WTC11 (cell line): ENCODE measurements around the gene SLC8A2. TPM values are rescaled to one million over a fixed set of nuclear protein-coding genes. Genes with fewer than 3 reads are reported as not detected.

Experiments
- ATAC-seq: fragments of 200-7000 bp; cut with Tn5 transposase; 2 replicates; pipeline ENCODE4 v1.10.0; 2021; ENCODE audit warnings: mild to moderate bottlenecking, moderate library complexity
- CTCF ChIA-PET: fragments of 300-600 bp; sonication (Branson Sonifier 250); formaldehyde crosslinking; loops from one replicate; lab custom pipeline; 2021; ENCODE audit warnings: antibody characterized with exemption; lab: Charles Lee
- POLR2A ChIA-PET: fragments of 350-600 bp; sonication (Branson Sonifier 250); formaldehyde crosslinking; loops from one replicate; lab custom pipeline; 2021; ENCODE audit warnings: antibody characterized with exemption; lab: Charles Lee
- DNase-seq: peaks from one replicate; pipeline ENCODE4 v3.0.0; 2021; ENCODE audit warnings: low spot score
- H3K27ac Mint-ChIP-seq: 2 replicates; pipeline ENCODE4 v1.8.0; 2021; ENCODE audit warnings: mixed read lengths
- H3K27me3 Mint-ChIP-seq: 2 replicates; pipeline ENCODE4 v1.8.0; 2021; ENCODE audit warnings: low read depth, mild to moderate bottlenecking, moderate library complexity, mixed read lengths
- H3K36me3 Mint-ChIP-seq: 2 replicates; pipeline ENCODE4 v1.8.0; 2021; ENCODE audit warnings: mixed read lengths
- H3K4me1 Mint-ChIP-seq: 2 replicates; pipeline ENCODE4 v1.8.0; 2022; ENCODE audit warnings: mixed read lengths
- H3K4me3 Mint-ChIP-seq: 2 replicates; pipeline ENCODE4 v1.8.0; 2021; ENCODE audit warnings: mild to moderate bottlenecking, moderate library complexity, mixed read lengths
- H3K9me3 Mint-ChIP-seq: 2 replicates; pipeline ENCODE4 v1.8.0; 2021; ENCODE audit warnings: mixed read lengths
- CBFB ChIP-seq: sonication (generic); formaldehyde crosslinking; IDR thresholded peaks from 2 replicates; pipeline ENCODE4 v1.8.1; 2022; ENCODE audit warnings: mild to moderate bottlenecking, low read depth, missing genetic modification reagents
- CDX4 ChIP-seq: fragments of 250-450 bp; sonication (Bioruptor Pico); IDR thresholded peaks from 2 replicates; pipeline ENCODE4 v1.9.0; 2021; ENCODE audit warnings: moderate library complexity, mild to moderate bottlenecking, inconsistent platforms, borderline replicate concordance
- CREB1 ChIP-seq: sonication (generic); formaldehyde crosslinking; IDR thresholded peaks from 2 replicates; pipeline ENCODE4 v1.8.0; 2023; ENCODE audit warnings: mild to moderate bottlenecking, missing genetic modification reagents
- ELF4 ChIP-seq: sonication (generic); formaldehyde crosslinking; IDR thresholded peaks from 2 replicates; pipeline ENCODE4 v1.8.1; 2022; ENCODE audit warnings: low read depth, mild to moderate bottlenecking, moderate library complexity, missing genetic modification reagents
- EMX1 ChIP-seq: fragments of 250-450 bp; sonication (Bioruptor Pico); IDR thresholded peaks from 2 replicates; pipeline ENCODE4 v1.8.0; 2021; ENCODE audit warnings: mild to moderate bottlenecking
- FOXJ3 ChIP-seq: sonication (generic); formaldehyde crosslinking; IDR thresholded peaks from 2 replicates; pipeline ENCODE4 v1.9.0; 2021; ENCODE audit warnings: missing genetic modification reagents, mild to moderate bottlenecking, borderline replicate concordance
- FOXK1 ChIP-seq: sonication (generic); formaldehyde crosslinking; IDR thresholded peaks from 2 replicates; pipeline ENCODE4 v1.8.0; 2022; ENCODE audit warnings: mild to moderate bottlenecking, moderate library complexity, missing genetic modification reagents
- IRF2 ChIP-seq: sonication (generic); formaldehyde crosslinking; IDR thresholded peaks from 2 replicates; pipeline ENCODE4 v1.8.0; 2022; ENCODE audit warnings: low read depth, missing genetic modification reagents, borderline replicate concordance
- JUN ChIP-seq: sonication (generic); formaldehyde crosslinking; IDR thresholded peaks from 2 replicates; pipeline ENCODE4 v1.8.0; 2023; ENCODE audit warnings: mild to moderate bottlenecking, missing genetic modification reagents
- OVOL2 ChIP-seq: fragments of 250-450 bp; sonication (Bioruptor Pico); IDR thresholded peaks from 2 replicates; pipeline ENCODE4 v1.9.0; 2021; ENCODE audit warnings: mild to moderate bottlenecking, borderline replicate concordance
- PRRX2 ChIP-seq: fragments of 250-450 bp; sonication (Bioruptor Pico); IDR thresholded peaks from 2 replicates; pipeline ENCODE4 v1.8.0; 2021; ENCODE audit warnings: mild to moderate bottlenecking
- RORB ChIP-seq: fragments of 250-450 bp; sonication (Bioruptor Pico); IDR thresholded peaks from 2 replicates; pipeline ENCODE4 v1.9.0; 2021; ENCODE audit warnings: mild to moderate bottlenecking
- SOX15 ChIP-seq: fragments of 250-450 bp; sonication (Bioruptor Pico); IDR thresholded peaks from 2 replicates; pipeline ENCODE4 v1.9.0; 2021; ENCODE audit warnings: mild to moderate bottlenecking
- SP1 ChIP-seq: sonication (generic); formaldehyde crosslinking; conservative IDR thresholded peaks from 2 replicates; pipeline ENCODE4 v1.8.1; 2022; ENCODE audit warnings: missing genetic modification reagents
- TCF7 ChIP-seq: sonication (generic); formaldehyde crosslinking; IDR thresholded peaks from 2 replicates; pipeline ENCODE4 v1.8.0; 2022; ENCODE audit warnings: mild to moderate bottlenecking, low read depth, missing genetic modification reagents, moderate library complexity
- USF2 ChIP-seq: sonication (generic); formaldehyde crosslinking; IDR thresholded peaks from 2 replicates; pipeline ENCODE4 v1.8.1; 2023; ENCODE audit warnings: mild to moderate bottlenecking, missing genetic modification reagents, moderate library complexity
- ZBTB43 ChIP-seq: sonication (generic); formaldehyde crosslinking; IDR thresholded peaks from 2 replicates; pipeline ENCODE4 v1.8.1; 2023; ENCODE audit warnings: mild to moderate bottlenecking, missing genetic modification reagents
- ZNF121 ChIP-seq: sonication (generic); formaldehyde crosslinking; IDR thresholded peaks from 2 replicates; pipeline ENCODE4 v1.8.0; 2023; ENCODE audit warnings: missing genetic modification reagents
- ZNF138 ChIP-seq: sonication (generic); formaldehyde crosslinking; conservative IDR thresholded peaks from 2 replicates; pipeline ENCODE4 v1.8.1; 2022; ENCODE audit warnings: mild to moderate bottlenecking, moderate library complexity, missing genetic modification reagents
- total RNA-seq: library from RNA; stranded (reverse); gene quantifications from 3 replicates; pipeline ENCODE4 v1.2.3, GENCODE V29; 2021
- TF ChIP-seq, protein P1 (sequence below): sonication (generic); formaldehyde crosslinking; IDR thresholded peaks from 2 replicates; pipeline ENCODE4 v1.8.1; 2022; ENCODE audit warnings: low read depth, mild to moderate bottlenecking, moderate library complexity, missing genetic modification reagents, borderline replicate concordance
- TF ChIP-seq, protein P2 (sequence below): fragments of 250-450 bp; sonication (Bioruptor Pico); IDR thresholded peaks from 2 replicates; pipeline ENCODE4 v1.9.0; 2021; ENCODE audit warnings: mild to moderate bottlenecking
- TF ChIP-seq, protein P3 (sequence below): sonication (generic); formaldehyde crosslinking; IDR thresholded peaks from 2 replicates; pipeline ENCODE4 v1.8.0; 2022; ENCODE audit warnings: mild to moderate bottlenecking, missing genetic modification reagents

SLC8A2 gene
- total RNA-seq, 1 experiment from 2014 or later, result 6.5 TPM

DNA sequence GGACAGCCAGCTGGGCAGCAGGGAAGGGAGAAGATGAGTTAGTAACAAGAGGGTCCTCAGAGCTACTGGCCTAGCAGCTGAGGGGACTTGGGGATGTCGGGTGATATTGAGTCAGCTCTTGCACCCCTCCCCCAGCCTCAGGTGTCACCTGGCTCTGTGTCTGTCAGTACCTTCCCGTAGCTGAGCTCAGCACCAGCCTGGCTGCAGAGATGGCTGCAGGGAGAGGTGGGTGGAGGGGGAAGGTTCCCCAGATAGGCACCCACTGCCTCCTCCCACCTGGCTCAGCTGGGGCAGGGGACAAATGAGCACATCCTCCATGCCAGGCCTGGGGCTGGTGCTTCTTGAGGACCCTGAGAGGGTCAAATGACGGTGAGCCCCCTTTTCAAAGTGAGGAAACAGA is 19.2 kb upstream of the SLC8A2 start:
- TF ChIP-seq CBFB (CRISPR knock-in tag) (no peak), CREB1 (CRISPR knock-in tag) (no peak), TCF7 (CRISPR knock-in tag) (no peak), FOXJ3 (CRISPR knock-in tag) (no peak), FOXK1 (CRISPR knock-in tag) (no peak), OVOL2 (no peak), JUN (no peak)
- TF ChIP-seq, protein P1, sequence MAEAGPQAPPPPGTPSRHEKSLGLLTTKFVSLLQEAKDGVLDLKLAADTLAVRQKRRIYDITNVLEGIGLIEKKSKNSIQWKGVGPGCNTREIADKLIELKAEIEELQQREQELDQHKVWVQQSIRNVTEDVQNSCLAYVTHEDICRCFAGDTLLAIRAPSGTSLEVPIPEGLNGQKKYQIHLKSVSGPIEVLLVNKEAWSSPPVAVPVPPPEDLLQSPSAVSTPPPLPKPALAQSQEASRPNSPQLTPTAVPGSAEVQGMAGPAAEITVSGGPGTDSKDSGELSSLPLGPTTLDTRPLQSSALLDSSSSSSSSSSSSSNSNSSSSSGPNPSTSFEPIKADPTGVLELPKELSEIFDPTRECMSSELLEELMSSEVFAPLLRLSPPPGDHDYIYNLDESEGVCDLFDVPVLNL (CRISPR knock-in tag), result no peak
- TF ChIP-seq, all 79 proteins: peak for 0
- Mint-ChIP-seq H3K27ac (0 out of 2 replicates have a peak overlapping the region, but pooled peaks have one; percentile 11), H3K27me3 (no peaks in the 10 kb centered on the region), H3K4me3 (no peak overlapping the region), H3K4me1 (peaks cover 5% of the 10 kb centered on the region; the same call in 1 of the 2 replicates), H3K36me3 (peaks cover 5% of the 10 kb centered on the region; the same call in 1 of the 2 replicates), H3K9me3 (no peaks in the 10 kb centered on the region)
- CTCF ChIA-PET, result interaction anchor here (1.1 to 1.8 kb wide), 4 partner anchors 25 to 222 kb away, joined by 3 to 9 read pairs (median 4); partner anchors contain the start of genes EHD2 and NAPA
- DNase-seq, result no peak
- POLR2A ChIA-PET, result no interaction called here
- ATAC-seq, result no peak

GRCh38 chr19:47490031-47490430 is 18.3 kb upstream of the SLC8A2 start:
- Mint-ChIP-seq H3K4me1 (peaks cover 5% of the 10 kb centered on the region), H3K27ac (peak overlapping the region; percentile 80), H3K36me3 (peaks cover 5% of the 10 kb centered on the region; the same call in 1 of the 2 replicates), H3K27me3 (no peaks in the 10 kb centered on the region), H3K4me3 (no peak overlapping the region), H3K9me3 (no peaks in the 10 kb centered on the region)
- ChIA-PET POLR2A (no interaction called here), CTCF (interaction anchor here (1.2 kb wide), 1 partner anchor 25 kb away, joined by 3 read pairs; the partner anchor contains the start of gene NAPA)
- ATAC-seq (no peak), DNase-seq (no peak)
- TF ChIP-seq PRRX2, result no peak
- TF ChIP-seq IRF2 (CRISPR knock-in tag), result no peak
- no peak for TF ChIP-seq SOX15 (CRISPR knock-in tag)
- no peak for TF ChIP-seq SP1 (CRISPR knock-in tag)
- no peak for TF ChIP-seq ELF4
- TF ChIP-seq, protein P2, sequence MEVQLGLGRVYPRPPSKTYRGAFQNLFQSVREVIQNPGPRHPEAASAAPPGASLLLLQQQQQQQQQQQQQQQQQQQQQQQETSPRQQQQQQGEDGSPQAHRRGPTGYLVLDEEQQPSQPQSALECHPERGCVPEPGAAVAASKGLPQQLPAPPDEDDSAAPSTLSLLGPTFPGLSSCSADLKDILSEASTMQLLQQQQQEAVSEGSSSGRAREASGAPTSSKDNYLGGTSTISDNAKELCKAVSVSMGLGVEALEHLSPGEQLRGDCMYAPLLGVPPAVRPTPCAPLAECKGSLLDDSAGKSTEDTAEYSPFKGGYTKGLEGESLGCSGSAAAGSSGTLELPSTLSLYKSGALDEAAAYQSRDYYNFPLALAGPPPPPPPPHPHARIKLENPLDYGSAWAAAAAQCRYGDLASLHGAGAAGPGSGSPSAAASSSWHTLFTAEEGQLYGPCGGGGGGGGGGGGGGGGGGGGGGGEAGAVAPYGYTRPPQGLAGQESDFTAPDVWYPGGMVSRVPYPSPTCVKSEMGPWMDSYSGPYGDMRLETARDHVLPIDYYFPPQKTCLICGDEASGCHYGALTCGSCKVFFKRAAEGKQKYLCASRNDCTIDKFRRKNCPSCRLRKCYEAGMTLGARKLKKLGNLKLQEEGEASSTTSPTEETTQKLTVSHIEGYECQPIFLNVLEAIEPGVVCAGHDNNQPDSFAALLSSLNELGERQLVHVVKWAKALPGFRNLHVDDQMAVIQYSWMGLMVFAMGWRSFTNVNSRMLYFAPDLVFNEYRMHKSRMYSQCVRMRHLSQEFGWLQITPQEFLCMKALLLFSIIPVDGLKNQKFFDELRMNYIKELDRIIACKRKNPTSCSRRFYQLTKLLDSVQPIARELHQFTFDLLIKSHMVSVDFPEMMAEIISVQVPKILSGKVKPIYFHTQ (CRISPR knock-in tag), result no peak
- no peak for TF ChIP-seq ZNF138 (CRISPR knock-in tag)
- no peak for TF ChIP-seq ZBTB43 (CRISPR knock-in tag)
- no peak for TF ChIP-seq EMX1 (CRISPR knock-in tag)
- no peak for TF ChIP-seq CDX4 (CRISPR knock-in tag)
- TF ChIP-seq, protein P3, sequence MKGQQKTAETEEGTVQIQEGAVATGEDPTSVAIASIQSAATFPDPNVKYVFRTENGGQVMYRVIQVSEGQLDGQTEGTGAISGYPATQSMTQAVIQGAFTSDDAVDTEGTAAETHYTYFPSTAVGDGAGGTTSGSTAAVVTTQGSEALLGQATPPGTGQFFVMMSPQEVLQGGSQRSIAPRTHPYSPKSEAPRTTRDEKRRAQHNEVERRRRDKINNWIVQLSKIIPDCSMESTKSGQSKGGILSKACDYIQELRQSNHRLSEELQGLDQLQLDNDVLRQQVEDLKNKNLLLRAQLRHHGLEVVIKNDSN (CRISPR knock-in tag), result no peak
- TF ChIP-seq RORB (CRISPR knock-in tag), result no peak
- TF ChIP-seq USF2 (CRISPR knock-in tag), result no peak
- no peak for TF ChIP-seq ZNF121 (CRISPR knock-in tag)
